Sciatic nerve (tissue), 2 donors: ENCODE measurements around the gene AHCYL1. TPM values are rescaled to one million over a fixed set of nuclear protein-coding genes. Genes with fewer than 3 reads are reported as not detected.
A peak's percentile ranks its signal among the peaks of the same experiment; 100 is the strongest.

Experiments used
- ATAC-seq: fragments of 200-7000 bp; cut with Tn5 transposase; one replicate; pipeline ENCODE4 v1.9.1; 2020; ENCODE audit warnings: mild to moderate bottlenecking, moderate library complexity
- DNase-seq: peaks from one replicate; pipeline ENCODE4 v3.0.0-alpha.2; 2020; ENCODE audit warnings: low spot score
- intact Hi-C: fragments of 100-400 bp; cut with DNase I; formaldehyde crosslinking; loops from one replicate; pipeline ENCODE4 v1.14.2; 2022
- total RNA-seq: library from RNA; stranded (reverse); fragmentation: NEBNext Ultra II Directional; extraction: Animal tissue kit (Norgen Biotek cat#: 25700); gene quantifications from one replicate; pipeline ENCODE4 v1.2.1, GENCODE V29; 2021
- donor health status: DM: no; HTN: no; CAD: no.
- donor health status: DM: no; HTN: no; CAD: no.

AHCYL1 gene
- total RNA-seq, 1 donor from 2014 or later, result 71.3 TPM

GRCh38 chr1:110069404-110070281 lies 85.1 kb downstream of the AHCYL1 start:
- peak; percentile 35 for ATAC-seq
- no peak for DNase-seq
- intact Hi-C loops, result no loop called here

GRCh38 chr1:110070282-110070669 lies 85.7 kb downstream of the AHCYL1 start:
- intact Hi-C loops, result no loop called here
- ATAC-seq (no peak), DNase-seq (no peak)

DNA sequence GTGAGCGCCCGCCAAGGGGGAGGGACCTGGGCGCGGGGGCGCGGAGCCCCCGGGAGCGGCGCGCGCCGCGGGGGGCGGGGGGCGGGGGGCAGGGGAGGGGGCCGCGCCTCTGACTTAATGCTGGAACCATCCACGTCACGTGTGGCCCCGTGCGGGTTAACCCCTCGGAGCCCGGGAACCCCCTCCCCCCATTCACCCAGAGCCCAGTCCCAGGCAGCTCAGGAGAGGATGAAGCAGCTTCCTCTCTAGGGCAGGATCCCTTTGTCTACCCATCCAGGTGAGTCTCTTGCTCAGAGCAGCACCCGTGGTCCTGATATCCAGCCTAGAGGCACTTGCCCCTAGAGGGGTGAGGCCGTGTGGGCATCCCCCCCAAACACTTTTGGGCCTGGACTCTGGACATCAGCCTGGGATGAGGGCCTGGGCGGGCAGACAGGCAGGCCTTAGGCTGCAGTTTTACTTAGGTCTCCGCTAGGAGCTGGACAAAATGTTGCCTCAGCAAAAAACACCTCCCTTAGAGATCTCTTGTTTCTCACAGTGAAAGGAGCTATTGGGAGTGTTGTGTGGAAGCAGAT lies 86.2 kb downstream of the AHCYL1 start, which contains the start of gene ALX3:
TSS of gene ALX3 (minus strand) at position 2 of the 572 bp plus-strand sequence. CDS start 60 bp downstream, outside the sequence.
- DNase-seq, result no peak
- intact Hi-C loops, result no loop called here
- ATAC-seq, result no peak

Other genes with a start within 250 kb of the AHCYL1 start
- 104 TPM for gene GSTM3, start 243.7 kb upstream of the AHCYL1 start, total RNA-seq
- not detected for gene EPS8L3, start 220.8 kb upstream of the AHCYL1 start, total RNA-seq
- 61.2 TPM for gene CSF1, start 73.9 kb upstream of the AHCYL1 start, total RNA-seq
- 44.1 TPM for gene STRIP1, start 49.9 kb downstream of the AHCYL1 start, total RNA-seq
- gene ALX3, start 85.9 kb downstream of the AHCYL1 start, total RNA-seq, result not detected
- not detected for gene UBL4B, start 127.7 kb downstream of the AHCYL1 start, total RNA-seq
- gene SLC6A17, start 165.7 kb downstream of the AHCYL1 start, total RNA-seq, result not detected
- gene KCNC4, start 225.5 kb downstream of the AHCYL1 start, total RNA-seq, result 15.6 TPM